GM12874 (cell line): ENCODE data around the gene ERGIC2.

Experiments used
- CTCF ChIP-seq: IDR thresholded peaks from 2 replicates; pipeline ENCODE4 v1.5.1; 2011; ENCODE audit warnings: low read depth, mild to moderate bottlenecking, control low read depth, low read length, moderate library complexity; ENCODE audit not compliant: insufficient read depth

Gene ERGIC2

GRCh38 chr12:29416748-29417147, 35.8 kb upstream of the ERGIC2 start:
- no peak for TF ChIP-seq CTCF

GRCh38 chr12:29415111-29415510, 34.1 kb upstream of the ERGIC2 start:
- no peak for TF ChIP-seq CTCF

GRCh38 chr12:29414368-29414767, 33.4 kb upstream of the ERGIC2 start:
- no peak for TF ChIP-seq CTCF

- no peak for TF ChIP-seq CTCF
Measured at GRCh38 chr12:29405561-29405960, 24.6 kb upstream of the ERGIC2 start.

- no peak for TF ChIP-seq CTCF
Measured at GRCh38 chr12:29403991-29404390, 23.0 kb upstream of the ERGIC2 start.

GRCh38 chr12:29402437-29402836, 21.5 kb upstream of the ERGIC2 start:
- TF ChIP-seq CTCF, result no peak

- no peak for TF ChIP-seq CTCF
Measured at GRCh38 chr12:29398495-29398894, 17.5 kb upstream of the ERGIC2 start.

- TF ChIP-seq CTCF, result no peak
Measured at GRCh38 chr12:29396774-29397173, 15.8 kb upstream of the ERGIC2 start.
